RWPE2 (cell line): ENCODE results near the gene ARID3B.

Experiments used
- ATAC-seq: fragments of 200-7000 bp; cut with Tn5 transposase; 3 replicates; pipeline ENCODE4 v1.9.1; 2021; ENCODE audit warnings: low read depth
- DNase-seq: peaks from one replicate; pipeline ENCODE4 v3.0.0-alpha.2; 2020; ENCODE audit warnings: low spot score
- H3K27ac ChIP-seq: fragments of 450-650 bp; 2 replicates; pipeline ENCODE4 v1.5.1; 2017; ENCODE audit warnings: mild to moderate bottlenecking; ENCODE audit not compliant: poor library complexity, severe bottlenecking
- H3K27me3 ChIP-seq: fragments of 250-450 bp; sonication (Bioruptor Pico); 2 replicates; pipeline ENCODE4 v1.5.1; 2021; ENCODE audit warnings: mild to moderate bottlenecking, moderate library complexity; ENCODE audit not compliant: insufficient read depth, poor library complexity, severe bottlenecking
- H3K36me3 ChIP-seq: fragments of 250-450 bp; sonication (Bioruptor Pico); 2 replicates; pipeline ENCODE4 v1.5.1; 2020; ENCODE audit warnings: low read depth, mild to moderate bottlenecking, moderate library complexity
- H3K4me1 ChIP-seq: fragments of 250-450 bp; sonication (Bioruptor Pico); 2 replicates; pipeline ENCODE4 v1.5.1; 2021; ENCODE audit warnings: mild to moderate bottlenecking, moderate library complexity; ENCODE audit not compliant: insufficient read depth, poor library complexity, severe bottlenecking
- H3K4me3 ChIP-seq: fragments of 250-450 bp; sonication (Bioruptor Pico); 2 replicates; pipeline ENCODE4 v1.5.1; 2021; ENCODE audit warnings: mild to moderate bottlenecking, moderate library complexity; ENCODE audit not compliant: severe bottlenecking
- H3K9me3 ChIP-seq: fragments of 250-450 bp; sonication (Bioruptor Pico); 2 replicates; pipeline ENCODE4 v1.5.1; 2021; ENCODE audit warnings: mild to moderate bottlenecking, moderate library complexity; ENCODE audit not compliant: severe bottlenecking
- CTCF ChIP-seq: fragments of 450-650 bp; IDR thresholded peaks from one replicate; pipeline ENCODE4 v1.5.1; 2017; ENCODE audit warnings: mild to moderate bottlenecking, moderate library complexity; ENCODE audit not compliant: poor library complexity, severe bottlenecking

Gene ARID3B

GRCh38 chr15:74613953-74614743 lies 73.1 kb downstream of the ARID3B start:
- DNase-seq (no peak), ATAC-seq (no peak)
- H3K4me1 ChIP-seq = peaks cover 8% of the 10 kb centered on the region
- H3K4me3 ChIP-seq = peak overlapping the region; percentile 70
- H3K36me3 ChIP-seq = peaks cover 4% of the 10 kb centered on the region
- no peaks in the 10 kb centered on the region for H3K27me3 ChIP-seq
- peak overlapping the region; percentile 73 for H3K27ac ChIP-seq
- no peaks in the 10 kb centered on the region for H3K9me3 ChIP-seq
- no peak for TF ChIP-seq CTCF

GRCh38 chr15:74614744-74615507 lies 73.9 kb downstream of the ARID3B start:
- H3K27me3 ChIP-seq = no peaks in the 10 kb centered on the region
- peak overlapping the region; percentile 70 for H3K4me3 ChIP-seq
- H3K4me1 ChIP-seq = peaks cover 8% of the 10 kb centered on the region
- peak overlapping the region; percentile 73 for H3K27ac ChIP-seq
- peaks cover 12% of the 10 kb centered on the region for H3K36me3 ChIP-seq
- peak; percentile 19 for TF ChIP-seq CTCF
- no peaks in the 10 kb centered on the region for H3K9me3 ChIP-seq
- DNase-seq (no peak), ATAC-seq (peak; percentile 51)

GRCh38 chr15:74615508-74616365 lies 74.7 kb downstream of the ARID3B start, which contains the start of gene CLK3:
CLK3 (plus strand) TSS chr15:74615836; CDS start chr15:74619197, 3,361 bp downstream.
- Histone ChIP-seq H3K36me3 (peaks cover 20% of the 10 kb centered on the region), H3K27me3 (no peaks in the 10 kb centered on the region), H3K4me3 (peak within 1 kb of the TSS; percentile 70), H3K27ac (peak within 1 kb of the TSS; percentile 73), H3K4me1 (peaks cover 8% of the 10 kb centered on the region), H3K9me3 (no peaks in the 10 kb centered on the region)
- peak; percentile 88 for ATAC-seq
- peak; percentile 99 for DNase-seq
- no peak for TF ChIP-seq CTCF

- no peak for TF ChIP-seq CTCF
- ATAC-seq (no peak), DNase-seq (no peak)
- Histone ChIP-seq H3K36me3 (peaks cover 27% of the 10 kb centered on the region), H3K27ac (peak overlapping the region; percentile 73), H3K4me1 (peaks cover 8% of the 10 kb centered on the region), H3K4me3 (peak overlapping the region; percentile 70), H3K27me3 (no peaks in the 10 kb centered on the region), H3K9me3 (no peaks in the 10 kb centered on the region)
These were observed 75.4 kb downstream of the ARID3B start for GRCh38 chr15:74616366-74616939.
